ENCODE data around the gene AKT3.

DNA sequence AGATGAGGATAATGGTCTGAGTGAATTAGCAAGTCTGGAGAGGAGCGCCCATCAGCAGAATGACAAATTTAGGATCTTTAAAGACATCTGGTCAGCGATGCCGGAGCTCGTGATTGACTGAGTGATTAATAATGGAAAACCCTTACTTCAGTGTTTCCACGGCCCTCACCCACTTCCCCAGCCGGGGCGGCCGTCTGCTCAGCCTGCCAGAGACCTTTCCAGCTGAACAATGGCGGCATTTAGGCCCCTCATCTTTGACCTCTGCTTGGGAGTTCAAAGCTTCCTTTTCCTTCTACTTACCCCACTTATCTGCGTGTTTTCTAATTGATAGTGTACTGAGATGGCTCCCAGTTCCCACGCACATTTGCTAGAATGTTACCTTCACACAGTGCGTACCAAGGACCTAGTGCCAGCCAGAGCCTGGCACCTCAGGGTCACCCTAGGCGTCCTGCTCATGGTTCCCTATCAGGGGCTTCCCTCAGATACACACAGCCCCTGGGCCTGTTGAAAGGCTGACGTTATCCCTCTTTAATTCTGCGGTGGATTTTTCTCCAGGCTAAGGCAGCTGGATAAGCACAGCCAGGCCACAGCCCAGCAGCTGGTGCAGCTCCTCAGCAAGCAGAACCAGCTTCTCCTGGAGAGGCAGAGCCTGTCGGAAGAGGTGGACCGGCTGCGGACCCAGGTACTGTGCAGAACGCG lies 361.4 kb downstream of the AKT3 start:
- no peak for TF ChIP-seq POLR2A (IDR thresholded peaks at IDR 0.05)
- TF ChIP-seq, protein P1, sequence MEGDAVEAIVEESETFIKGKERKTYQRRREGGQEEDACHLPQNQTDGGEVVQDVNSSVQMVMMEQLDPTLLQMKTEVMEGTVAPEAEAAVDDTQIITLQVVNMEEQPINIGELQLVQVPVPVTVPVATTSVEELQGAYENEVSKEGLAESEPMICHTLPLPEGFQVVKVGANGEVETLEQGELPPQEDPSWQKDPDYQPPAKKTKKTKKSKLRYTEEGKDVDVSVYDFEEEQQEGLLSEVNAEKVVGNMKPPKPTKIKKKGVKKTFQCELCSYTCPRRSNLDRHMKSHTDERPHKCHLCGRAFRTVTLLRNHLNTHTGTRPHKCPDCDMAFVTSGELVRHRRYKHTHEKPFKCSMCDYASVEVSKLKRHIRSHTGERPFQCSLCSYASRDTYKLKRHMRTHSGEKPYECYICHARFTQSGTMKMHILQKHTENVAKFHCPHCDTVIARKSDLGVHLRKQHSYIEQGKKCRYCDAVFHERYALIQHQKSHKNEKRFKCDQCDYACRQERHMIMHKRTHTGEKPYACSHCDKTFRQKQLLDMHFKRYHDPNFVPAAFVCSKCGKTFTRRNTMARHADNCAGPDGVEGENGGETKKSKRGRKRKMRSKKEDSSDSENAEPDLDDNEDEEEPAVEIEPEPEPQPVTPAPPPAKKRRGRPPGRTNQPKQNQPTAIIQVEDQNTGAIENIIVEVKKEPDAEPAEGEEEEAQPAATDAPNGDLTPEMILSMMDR (IDR thresholded peaks at IDR 0.05), result no peak

Measured in sigmoid colon (tissue), 3 donors.